ENCODE measurements around the gene PDZD2.

Gene PDZD2

DNA sequence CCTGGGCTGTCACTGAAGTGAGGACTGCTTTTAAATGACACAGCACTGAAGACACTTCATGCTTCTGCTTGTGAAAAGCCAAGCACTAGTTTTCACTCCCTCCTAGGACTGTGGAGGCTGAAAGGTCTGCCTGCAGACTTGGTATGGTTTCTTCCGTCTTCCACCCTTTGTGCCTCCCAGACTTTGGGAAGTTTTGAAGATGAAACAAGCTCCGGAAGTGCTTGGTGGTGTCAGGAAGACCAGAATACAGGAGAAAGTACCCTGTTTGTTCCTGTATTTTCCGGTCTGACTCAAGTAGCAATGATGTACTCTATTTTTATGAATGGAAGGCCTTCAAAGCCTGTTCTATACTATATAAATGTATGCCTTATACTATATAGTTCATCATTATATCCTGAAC, 222.7 kb downstream of the PDZD2 start:
- Histone ChIP-seq H3K36me3 (ENCODE audit: insufficient read depth, low read length) (no peaks in the 10 kb centered on the region), H3K4me3 (ENCODE audit: low read depth in 1 of 2, low read length in 2 of 2) (no peak overlapping the region), H3K27me3 (ENCODE audit: control insufficient read depth in 1 of 2, insufficient read depth in 2 of 2, low read length in 2 of 2) (no peaks in the 10 kb centered on the region), H3K9ac (ENCODE audit: low read length) (no peak overlapping the region), H3K27ac (ENCODE audit: low read depth, low read length) (no peak overlapping the region), H3K4me1 (ENCODE audit: insufficient read depth, low read length) (no peaks in the 10 kb centered on the region), H3K9me3 (ENCODE audit: low read length) (peaks cover 17% of the 10 kb centered on the region)

DNA sequence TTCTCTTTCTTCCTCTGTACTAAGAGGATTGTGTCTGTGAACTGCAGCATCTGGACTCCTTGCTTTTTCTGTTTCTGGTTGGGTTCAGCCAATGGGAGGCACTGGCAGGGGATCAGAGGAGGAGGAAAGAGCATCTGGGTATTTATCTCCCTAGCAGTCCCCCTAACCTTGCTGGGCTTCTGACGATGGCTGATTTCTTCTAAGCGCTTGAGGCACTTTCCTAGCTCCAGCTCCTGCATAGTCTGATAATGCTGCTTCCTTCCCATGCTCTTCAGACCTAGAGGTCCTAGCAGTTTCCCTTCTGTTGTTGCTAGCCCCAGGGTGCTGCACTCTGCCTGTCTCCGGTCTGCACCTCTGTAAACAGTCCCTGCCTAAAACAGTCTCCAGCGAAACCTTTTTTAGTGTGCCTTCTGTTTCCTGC, 225.1 kb downstream of the PDZD2 start:
- no peaks in the 10 kb centered on the region for H3K36me3 ChIP-seq (ENCODE audit: insufficient read depth, low read length)

DNA sequence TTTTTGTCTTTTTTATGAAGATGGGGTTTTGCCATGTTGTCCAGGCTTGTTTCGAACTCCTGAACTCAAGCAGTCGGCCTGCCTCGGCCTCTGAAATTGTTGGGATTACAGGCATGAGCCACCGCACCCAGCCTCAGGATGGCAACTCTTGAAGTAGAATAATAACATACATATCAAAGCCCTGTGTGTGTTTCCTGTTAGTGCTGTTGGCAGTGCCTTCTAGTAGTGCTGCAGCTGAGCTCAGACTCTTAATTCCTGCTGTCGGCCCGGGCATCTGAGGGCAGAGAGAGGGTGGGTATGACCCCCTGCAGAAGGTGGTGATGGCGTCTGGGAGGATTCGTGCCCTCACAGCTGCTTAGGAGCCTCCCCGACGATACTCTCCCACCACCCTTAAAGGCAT, 227.2 kb downstream of the PDZD2 start:
- Histone ChIP-seq H3K9me3 (ENCODE audit: low read length) (no peaks in the 10 kb centered on the region), H3K27me3 (ENCODE audit: control insufficient read depth in 1 of 2, insufficient read depth in 2 of 2, low read length in 2 of 2) (no peaks in the 10 kb centered on the region), H3K27ac (ENCODE audit: low read depth, low read length) (no peak overlapping the region), H3K9ac (ENCODE audit: low read length) (no peak overlapping the region), H3K4me1 (ENCODE audit: insufficient read depth, low read length) (no peaks in the 10 kb centered on the region), H3K36me3 (ENCODE audit: insufficient read depth, low read length) (no peaks in the 10 kb centered on the region), H3K4me3 (ENCODE audit: low read depth in 1 of 2, low read length in 2 of 2) (no peak overlapping the region)

More for the DNA sequence above, 225.1 kb downstream of the PDZD2 start:
- Histone ChIP-seq H3K9ac (ENCODE audit: low read length) (no peak overlapping the region), H3K4me1 (ENCODE audit: insufficient read depth, low read length) (no peaks in the 10 kb centered on the region), H3K9me3 (ENCODE audit: low read length) (peaks cover 11% of the 10 kb centered on the region), H3K27ac (ENCODE audit: low read depth, low read length) (no peak overlapping the region), H3K27me3 (ENCODE audit: control insufficient read depth in 1 of 2, insufficient read depth in 2 of 2, low read length in 2 of 2) (no peaks in the 10 kb centered on the region), H3K4me3 (ENCODE audit: low read depth in 1 of 2, low read length in 2 of 2) (no peak overlapping the region)

DNA sequence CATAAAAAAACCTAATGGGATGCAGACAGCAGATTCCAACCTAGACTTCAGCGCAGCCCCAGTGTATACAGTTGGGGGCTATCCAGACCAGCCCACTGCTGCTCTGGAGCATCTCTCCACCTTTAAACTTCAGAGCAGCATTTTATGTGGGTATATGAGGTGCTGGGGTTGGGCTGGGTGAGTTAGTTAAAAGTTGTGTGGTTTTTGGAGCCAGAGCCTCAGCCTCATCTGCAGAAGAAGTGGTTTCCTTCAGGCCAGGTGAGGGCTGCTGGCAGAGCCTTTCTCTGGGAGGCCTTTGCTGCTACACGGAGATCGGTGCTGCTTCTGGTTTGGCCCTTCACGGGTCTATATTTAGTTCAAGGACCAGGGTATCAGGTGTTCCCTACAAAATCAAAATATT, 228.3 kb downstream of the PDZD2 start:
- no peak overlapping the region for H3K9ac ChIP-seq (ENCODE audit: low read length)
- no peaks in the 10 kb centered on the region for H3K4me1 ChIP-seq (ENCODE audit: insufficient read depth, low read length)
- no peaks in the 10 kb centered on the region for H3K36me3 ChIP-seq (ENCODE audit: insufficient read depth, low read length)
- no peak overlapping the region for H3K4me3 ChIP-seq (ENCODE audit: low read depth in 1 of 2, low read length in 2 of 2)
- H3K27ac ChIP-seq (ENCODE audit: low read depth, low read length), result no peak overlapping the region
- H3K9me3 ChIP-seq (ENCODE audit: low read length), result no peaks in the 10 kb centered on the region
- no peaks in the 10 kb centered on the region for H3K27me3 ChIP-seq (ENCODE audit: control insufficient read depth in 1 of 2, insufficient read depth in 2 of 2, low read length in 2 of 2)

DNA sequence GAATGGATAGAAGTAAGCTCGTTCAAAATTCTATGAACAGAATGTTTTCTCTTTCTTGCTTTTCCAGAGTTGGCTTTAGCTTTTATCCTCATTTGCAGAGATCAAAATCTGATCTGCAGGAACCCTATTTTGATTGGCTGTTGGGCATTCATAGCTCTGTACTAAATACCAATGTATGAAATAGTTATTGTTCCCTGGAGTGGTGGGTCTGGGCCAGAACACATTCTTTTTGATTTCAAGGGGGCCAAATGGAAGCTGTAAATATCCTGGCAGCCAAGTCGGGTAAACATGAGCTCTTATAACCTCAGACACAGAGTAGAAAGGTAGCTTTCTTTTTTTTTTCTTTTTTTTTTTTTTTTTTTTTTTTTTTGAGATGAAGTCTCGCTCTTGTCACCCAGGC, 241.5 kb downstream of the PDZD2 start:
- Histone ChIP-seq H3K4me1 (ENCODE audit: insufficient read depth, low read length) (no peaks in the 10 kb centered on the region), H3K36me3 (ENCODE audit: insufficient read depth, low read length) (no peaks in the 10 kb centered on the region), H3K27ac (ENCODE audit: low read depth, low read length) (no peak overlapping the region), H3K27me3 (ENCODE audit: control insufficient read depth in 1 of 2, insufficient read depth in 2 of 2, low read length in 2 of 2) (no peaks in the 10 kb centered on the region), H3K4me3 (ENCODE audit: low read depth in 1 of 2, low read length in 2 of 2) (no peak overlapping the region), H3K9ac (ENCODE audit: low read length) (no peak overlapping the region), H3K9me3 (ENCODE audit: low read length) (no peaks in the 10 kb centered on the region)

DNA sequence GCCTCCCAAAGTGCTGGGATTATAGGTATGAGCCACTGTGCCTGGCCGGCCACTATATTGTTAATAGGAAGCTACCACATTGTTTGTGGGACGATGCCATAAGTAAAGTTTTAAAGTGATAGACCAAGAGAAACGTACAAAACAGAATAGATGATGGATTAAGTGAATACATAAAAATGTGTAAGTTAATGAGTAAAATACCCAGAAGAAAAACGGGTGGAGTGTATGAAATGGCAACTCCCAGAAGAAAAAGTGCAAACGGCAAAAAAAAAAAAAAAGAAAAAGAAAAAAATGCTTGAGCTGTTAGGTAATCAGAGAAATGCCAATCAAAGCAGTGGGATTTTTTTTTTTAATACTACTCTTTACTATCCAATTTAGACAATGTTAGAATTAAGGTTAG, 246.0 kb downstream of the PDZD2 start:
- Histone ChIP-seq H3K9me3 (ENCODE audit: low read length) (no peaks in the 10 kb centered on the region), H3K27me3 (ENCODE audit: control insufficient read depth in 1 of 2, insufficient read depth in 2 of 2, low read length in 2 of 2) (no peaks in the 10 kb centered on the region), H3K9ac (ENCODE audit: low read length) (no peak overlapping the region), H3K36me3 (ENCODE audit: insufficient read depth, low read length) (no peaks in the 10 kb centered on the region), H3K4me3 (ENCODE audit: low read depth in 1 of 2, low read length in 2 of 2) (no peak overlapping the region), H3K4me1 (ENCODE audit: insufficient read depth, low read length) (peaks cover 12% of the 10 kb centered on the region), H3K27ac (ENCODE audit: low read depth, low read length) (no peak overlapping the region)

DNA sequence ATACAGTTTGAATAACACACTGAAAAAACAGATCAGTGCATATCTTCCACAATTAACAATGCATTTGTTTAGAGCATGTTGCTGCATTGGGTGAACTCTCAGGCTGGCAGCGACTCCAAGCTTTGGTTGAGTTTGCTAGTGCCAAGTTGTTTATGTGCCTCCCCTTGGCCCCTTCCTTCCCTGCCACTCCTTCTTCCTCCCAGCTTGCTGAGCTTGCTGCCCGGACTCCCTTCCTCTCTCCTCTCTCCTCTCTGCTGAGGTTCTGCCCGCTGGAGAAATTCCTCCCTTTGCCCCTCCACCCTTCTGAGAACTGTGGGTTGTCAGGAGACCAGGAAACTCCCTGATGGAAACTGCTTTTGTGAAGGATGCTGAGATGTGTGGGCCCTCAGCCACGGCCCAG, 247.3 kb downstream of the PDZD2 start:
- Histone ChIP-seq H3K9ac (ENCODE audit: low read length) (no peak overlapping the region), H3K4me3 (ENCODE audit: low read depth in 1 of 2, low read length in 2 of 2) (no peak overlapping the region), H3K36me3 (ENCODE audit: insufficient read depth, low read length) (no peaks in the 10 kb centered on the region), H3K27me3 (ENCODE audit: control insufficient read depth in 1 of 2, insufficient read depth in 2 of 2, low read length in 2 of 2) (no peaks in the 10 kb centered on the region), H3K4me1 (ENCODE audit: insufficient read depth, low read length) (peaks cover 15% of the 10 kb centered on the region), H3K27ac (ENCODE audit: low read depth, low read length) (no peak overlapping the region), H3K9me3 (ENCODE audit: low read length) (no peaks in the 10 kb centered on the region)

DNA sequence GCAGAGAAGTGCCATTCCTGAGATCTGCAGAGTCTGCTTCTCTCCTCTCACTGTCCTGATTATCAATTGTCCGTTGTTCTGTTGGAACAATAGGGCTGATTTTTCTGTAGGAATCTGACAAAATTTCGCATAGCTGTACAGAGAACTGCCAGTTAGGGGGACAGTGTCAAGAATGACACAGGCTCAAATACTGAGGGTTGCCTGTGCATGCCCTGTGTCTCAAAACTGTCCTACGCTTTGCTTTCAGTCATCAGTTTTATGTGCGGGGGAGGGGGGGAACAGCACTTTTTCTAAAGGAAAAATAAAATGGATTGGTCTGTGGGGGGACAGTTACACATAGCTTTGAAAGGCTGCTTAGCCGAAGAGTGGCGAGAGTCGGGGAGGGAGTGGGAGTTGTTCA, 248.6 kb downstream of the PDZD2 start:
- Histone ChIP-seq H3K36me3 (ENCODE audit: insufficient read depth, low read length) (no peaks in the 10 kb centered on the region), H3K27me3 (ENCODE audit: control insufficient read depth in 1 of 2, insufficient read depth in 2 of 2, low read length in 2 of 2) (no peaks in the 10 kb centered on the region), H3K27ac (ENCODE audit: low read depth, low read length) (no peak overlapping the region), H3K4me1 (ENCODE audit: insufficient read depth, low read length) (peaks cover 15% of the 10 kb centered on the region), H3K9me3 (ENCODE audit: low read length) (no peaks in the 10 kb centered on the region), H3K4me3 (ENCODE audit: low read depth in 1 of 2, low read length in 2 of 2) (no peak overlapping the region), H3K9ac (ENCODE audit: low read length) (no peak overlapping the region)

DNA sequence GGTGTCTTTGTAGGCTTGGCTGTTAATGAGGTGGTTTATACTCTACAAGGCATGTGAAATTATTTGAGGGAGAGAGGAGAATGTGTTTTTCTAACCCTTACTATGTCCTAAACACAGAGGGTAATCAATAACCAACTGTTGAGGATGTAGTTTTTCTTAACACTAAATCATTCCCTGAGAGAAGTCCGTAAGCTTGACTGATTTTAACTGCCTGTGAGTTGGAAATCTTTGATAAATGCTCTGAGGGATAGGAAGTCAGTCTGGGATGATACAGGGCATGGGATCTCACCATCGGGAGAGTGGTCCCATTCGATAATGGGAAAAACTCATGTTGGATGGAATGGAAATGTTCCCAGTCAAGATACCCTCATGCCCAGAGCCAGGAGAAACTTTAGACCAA, 249.6 kb downstream of the PDZD2 start:
- Histone ChIP-seq H3K4me1 (ENCODE audit: insufficient read depth, low read length) (peaks cover 15% of the 10 kb centered on the region), H3K9ac (ENCODE audit: low read length) (no peak overlapping the region), H3K9me3 (ENCODE audit: low read length) (no peaks in the 10 kb centered on the region), H3K36me3 (ENCODE audit: insufficient read depth, low read length) (no peaks in the 10 kb centered on the region), H3K27ac (ENCODE audit: low read depth, low read length) (no peak overlapping the region), H3K4me3 (ENCODE audit: low read depth in 1 of 2, low read length in 2 of 2) (no peak overlapping the region), H3K27me3 (ENCODE audit: control insufficient read depth in 1 of 2, insufficient read depth in 2 of 2, low read length in 2 of 2) (no peaks in the 10 kb centered on the region)

DNA sequence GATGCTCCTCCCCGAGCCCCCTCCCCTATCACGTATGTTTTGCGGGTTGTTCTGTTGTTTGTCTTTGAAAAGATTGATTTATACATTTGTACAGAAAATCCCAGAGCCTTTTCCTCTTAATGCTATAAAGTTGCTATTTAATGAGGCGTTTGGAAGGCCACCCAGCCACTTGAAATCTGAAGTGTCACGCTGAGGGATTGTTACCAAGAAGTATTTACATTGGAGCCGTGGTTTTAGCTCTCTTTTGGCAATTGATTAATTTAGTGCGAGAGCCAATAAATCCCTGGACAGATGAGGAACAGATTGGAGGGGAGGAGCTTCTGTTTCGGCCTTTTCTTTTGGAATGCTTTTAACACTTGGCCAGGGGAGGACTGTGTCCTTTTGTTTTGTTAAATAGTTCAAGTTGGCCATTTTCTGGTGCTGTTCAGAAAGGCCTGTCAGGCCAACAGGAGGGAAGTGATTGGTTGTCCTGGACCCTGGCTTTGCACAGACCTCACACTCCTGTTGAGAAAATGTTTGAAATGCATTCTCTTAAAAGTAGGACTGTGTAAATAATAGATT, 250.2 kb downstream of the PDZD2 start:
- H3K27me3 ChIP-seq (ENCODE audit: control insufficient read depth in 1 of 2, insufficient read depth in 2 of 2, low read length in 2 of 2), result no peaks in the 10 kb centered on the region
- H3K9me3 ChIP-seq (ENCODE audit: low read length), result no peaks in the 10 kb centered on the region
- no peak overlapping the region for H3K27ac ChIP-seq (ENCODE audit: low read depth, low read length)
- peaks cover 15% of the 10 kb centered on the region for H3K4me1 ChIP-seq (ENCODE audit: insufficient read depth, low read length)
- no peak overlapping the region for H3K4me3 ChIP-seq (ENCODE audit: low read depth in 1 of 2, low read length in 2 of 2)
- H3K9ac ChIP-seq (ENCODE audit: low read length), result no peak overlapping the region
- H3K36me3 ChIP-seq (ENCODE audit: insufficient read depth, low read length), result no peaks in the 10 kb centered on the region

DNA sequence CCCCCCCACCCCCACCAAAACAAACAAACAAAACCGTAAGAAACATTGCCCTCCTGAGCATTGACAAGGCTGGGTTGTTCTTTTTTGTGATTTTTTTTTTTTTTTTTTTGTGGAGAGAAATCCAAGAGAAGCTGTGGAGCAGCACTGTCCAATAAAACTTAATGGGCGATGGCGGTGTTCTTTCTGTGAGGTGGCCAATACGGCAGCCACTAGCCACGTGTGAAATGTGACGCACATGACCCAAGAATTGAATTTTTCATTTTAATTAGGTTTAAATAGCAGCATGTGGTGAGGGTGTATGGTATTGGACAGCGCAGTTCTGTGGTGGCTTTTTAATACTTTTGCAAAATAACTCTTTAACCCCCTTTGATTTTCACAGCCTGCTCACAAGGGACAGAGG, 251.1 kb downstream of the PDZD2 start:
- no peak overlapping the region for H3K4me3 ChIP-seq (ENCODE audit: low read depth in 1 of 2, low read length in 2 of 2)
- no peak overlapping the region for H3K27ac ChIP-seq (ENCODE audit: low read depth, low read length)
- H3K9me3 ChIP-seq (ENCODE audit: low read length), result no peaks in the 10 kb centered on the region
- no peaks in the 10 kb centered on the region for H3K27me3 ChIP-seq (ENCODE audit: control insufficient read depth in 1 of 2, insufficient read depth in 2 of 2, low read length in 2 of 2)
- H3K9ac ChIP-seq (ENCODE audit: low read length), result no peak overlapping the region
- H3K4me1 ChIP-seq (ENCODE audit: insufficient read depth, low read length), result peaks cover 15% of the 10 kb centered on the region
- no peaks in the 10 kb centered on the region for H3K36me3 ChIP-seq (ENCODE audit: insufficient read depth, low read length)

DNA sequence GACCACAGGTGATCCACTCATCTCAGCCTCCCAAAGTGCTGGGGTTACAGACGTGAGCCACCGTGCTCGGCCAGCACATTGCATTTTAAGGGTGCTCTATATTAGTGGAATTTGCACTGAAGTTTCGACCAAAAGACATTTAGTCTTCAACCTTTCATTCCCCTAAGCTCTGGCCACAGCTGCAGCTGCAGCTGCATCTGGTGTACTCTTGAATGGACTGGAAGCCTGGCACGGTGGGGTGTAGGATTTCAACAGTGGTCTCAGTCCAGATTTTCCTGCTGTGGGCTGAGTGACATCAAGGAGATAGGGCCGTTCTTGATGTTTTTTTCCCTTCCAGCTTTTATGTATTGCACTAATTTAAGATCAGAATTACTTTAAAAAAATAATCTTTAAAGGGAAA, 255.2 kb downstream of the PDZD2 start:
- no peak overlapping the region for H3K9ac ChIP-seq (ENCODE audit: low read length)
- H3K9me3 ChIP-seq (ENCODE audit: low read length), result no peaks in the 10 kb centered on the region
- H3K4me3 ChIP-seq (ENCODE audit: low read depth in 1 of 2, low read length in 2 of 2), result no peak overlapping the region
- no peak overlapping the region for H3K27ac ChIP-seq (ENCODE audit: low read depth, low read length)
- H3K27me3 ChIP-seq (ENCODE audit: control insufficient read depth in 1 of 2, insufficient read depth in 2 of 2, low read length in 2 of 2), result no peaks in the 10 kb centered on the region
- H3K4me1 ChIP-seq (ENCODE audit: insufficient read depth, low read length), result peaks cover 10% of the 10 kb centered on the region
- no peaks in the 10 kb centered on the region for H3K36me3 ChIP-seq (ENCODE audit: insufficient read depth, low read length)

All from muscle layer of colon (tissue), 2 donors.